Hematopoietic multipotent progenitor cell treated with erythropoietin and hydrocortisone succinate and interleukin-3 and kit ligand, for 6 days (in vitro differentiated cells): ENCODE measurements around the gene STC2.

Source experiments
- DNase-seq: peaks from one replicate; pipeline ENCODE4 v3.0.0-alpha.2; 2015

Gene STC2

GRCh38 chr5:173328844-173329490, 753 bp upstream of the STC2 start:
- no peak for DNase-seq

GRCh38 chr5:173327084-173327947, 898 bp downstream of the STC2 start:
- no peak for DNase-seq

- no peak for DNase-seq
These were observed 1.7 kb downstream of the STC2 start for GRCh38 chr5:173326501-173326960.

- DNase-seq: no peak
These were observed 3.0 kb downstream of the STC2 start for GRCh38 chr5:173325091-173325698.

GRCh38 chr5:173324115-173325001, 3.9 kb downstream of the STC2 start:
- peak; percentile 72 for DNase-seq

GRCh38 chr5:173323799-173324114, 4.5 kb downstream of the STC2 start:
- DNase-seq: no peak

GRCh38 chr5:173323106-173323798, 5.0 kb downstream of the STC2 start:
- no peak for DNase-seq

GRCh38 chr5:173321886-173322285, 6.3 kb downstream of the STC2 start:
- DNase-seq: no peak

GRCh38 chr5:173320259-173320658, 8.0 kb downstream of the STC2 start:
- no peak for DNase-seq

GRCh38 chr5:173319646-173320045, 8.6 kb downstream of the STC2 start:
- no peak for DNase-seq

GRCh38 chr5:173318881-173319620, 9.2 kb downstream of the STC2 start:
- no peak for DNase-seq

GRCh38 chr5:173318330-173318729, 9.9 kb downstream of the STC2 start:
- no peak for DNase-seq

- DNase-seq: no peak
These were observed 10.4 kb downstream of the STC2 start for GRCh38 chr5:173317852-173318251.

- DNase-seq: no peak
These were observed 11.0 kb downstream of the STC2 start for GRCh38 chr5:173317091-173317730.

GRCh38 chr5:173316339-173317020, 11.7 kb downstream of the STC2 start:
- DNase-seq: no peak

- no peak for DNase-seq
These were observed 12.5 kb downstream of the STC2 start for GRCh38 chr5:173315495-173316338.

GRCh38 chr5:173314166-173314952, 13.9 kb downstream of the STC2 start:
- no peak for DNase-seq

- DNase-seq: no peak
These were observed 14.8 kb downstream of the STC2 start for GRCh38 chr5:173313351-173313801.

GRCh38 chr5:173312821-173313220, 15.4 kb downstream of the STC2 start:
- no peak for DNase-seq
